ENCODE data around the gene TTYH1. TPM values are rescaled to one million over a fixed set of nuclear protein-coding genes. Genes with fewer than 3 reads are reported as not detected.

Gene TTYH1
- total and polyA plus RNA-seq, 2 of the 8 experiments (the other 6 are each of a cell fraction or from before 2014, with no cell fraction given): 26.7 to 46.5 TPM

DNA sequence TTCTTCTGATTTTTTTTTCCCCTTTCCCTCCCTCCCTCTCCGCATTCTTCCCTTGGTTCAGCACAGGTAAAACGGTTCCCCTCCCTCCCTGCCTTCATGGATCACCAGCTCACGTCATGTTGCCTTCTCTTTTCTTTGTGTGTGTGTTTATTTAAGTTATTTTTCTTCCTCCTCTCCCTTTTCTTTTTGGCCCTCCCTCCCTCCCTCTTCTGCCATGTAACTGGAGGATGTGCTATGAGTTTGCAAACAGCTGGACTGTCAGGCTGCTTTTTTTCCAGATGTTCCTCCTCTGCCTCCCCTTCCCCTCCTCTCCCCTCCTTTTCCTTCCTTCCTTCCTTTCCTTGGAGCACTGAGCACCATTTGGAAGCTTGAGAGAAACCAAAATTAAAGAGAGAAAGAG, 46.3 kb downstream of the TTYH1 start (continued):
- TF ChIP-seq RFX5 (IDR thresholded peaks at IDR 0.05; ENCODE audit: borderline replicate concordance, low read depth, low read length) (no peak), NRF1 (IDR thresholded peaks at IDR 0.05; ENCODE audit: low read depth, low read length) (no peak), POLR2A (IDR thresholded peaks at IDR 0.05; ENCODE audit: control extremely low read depth in 1 of 2, low read depth in 2 of 2, low read length in 2 of 2) (no peak), BACH1 (IDR thresholded peaks at IDR 0.05; ENCODE audit: low read length) (no peak), GABPA (IDR thresholded peaks at IDR 0.05; ENCODE audit: borderline replicate concordance, insufficient read depth, low read length) (no peak)
- TF ChIP-seq, protein P1, sequence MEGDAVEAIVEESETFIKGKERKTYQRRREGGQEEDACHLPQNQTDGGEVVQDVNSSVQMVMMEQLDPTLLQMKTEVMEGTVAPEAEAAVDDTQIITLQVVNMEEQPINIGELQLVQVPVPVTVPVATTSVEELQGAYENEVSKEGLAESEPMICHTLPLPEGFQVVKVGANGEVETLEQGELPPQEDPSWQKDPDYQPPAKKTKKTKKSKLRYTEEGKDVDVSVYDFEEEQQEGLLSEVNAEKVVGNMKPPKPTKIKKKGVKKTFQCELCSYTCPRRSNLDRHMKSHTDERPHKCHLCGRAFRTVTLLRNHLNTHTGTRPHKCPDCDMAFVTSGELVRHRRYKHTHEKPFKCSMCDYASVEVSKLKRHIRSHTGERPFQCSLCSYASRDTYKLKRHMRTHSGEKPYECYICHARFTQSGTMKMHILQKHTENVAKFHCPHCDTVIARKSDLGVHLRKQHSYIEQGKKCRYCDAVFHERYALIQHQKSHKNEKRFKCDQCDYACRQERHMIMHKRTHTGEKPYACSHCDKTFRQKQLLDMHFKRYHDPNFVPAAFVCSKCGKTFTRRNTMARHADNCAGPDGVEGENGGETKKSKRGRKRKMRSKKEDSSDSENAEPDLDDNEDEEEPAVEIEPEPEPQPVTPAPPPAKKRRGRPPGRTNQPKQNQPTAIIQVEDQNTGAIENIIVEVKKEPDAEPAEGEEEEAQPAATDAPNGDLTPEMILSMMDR (IDR thresholded peaks at IDR 0.05; ENCODE audit: control extremely low read depth in 1 of 3, insufficient read depth in 1 of 3, low read depth in 1 of 3, low read length in 3 of 3): no peak

All from H1 (cell line).